Globus pallidus (tissue), 1 donor: ENCODE data around the gene ZHX3.
"Not testable (repeated sequence)": the region's sequence is repeated elsewhere in the genome, so short reads cannot be mapped to it uniquely, and the experiment has no call there.

Experiments
- DNase-seq: peaks from one replicate; pipeline ENCODE4 v3.0.0-alpha.2; 2015; ENCODE audit warnings: low spot score

ZHX3 gene

DNA sequence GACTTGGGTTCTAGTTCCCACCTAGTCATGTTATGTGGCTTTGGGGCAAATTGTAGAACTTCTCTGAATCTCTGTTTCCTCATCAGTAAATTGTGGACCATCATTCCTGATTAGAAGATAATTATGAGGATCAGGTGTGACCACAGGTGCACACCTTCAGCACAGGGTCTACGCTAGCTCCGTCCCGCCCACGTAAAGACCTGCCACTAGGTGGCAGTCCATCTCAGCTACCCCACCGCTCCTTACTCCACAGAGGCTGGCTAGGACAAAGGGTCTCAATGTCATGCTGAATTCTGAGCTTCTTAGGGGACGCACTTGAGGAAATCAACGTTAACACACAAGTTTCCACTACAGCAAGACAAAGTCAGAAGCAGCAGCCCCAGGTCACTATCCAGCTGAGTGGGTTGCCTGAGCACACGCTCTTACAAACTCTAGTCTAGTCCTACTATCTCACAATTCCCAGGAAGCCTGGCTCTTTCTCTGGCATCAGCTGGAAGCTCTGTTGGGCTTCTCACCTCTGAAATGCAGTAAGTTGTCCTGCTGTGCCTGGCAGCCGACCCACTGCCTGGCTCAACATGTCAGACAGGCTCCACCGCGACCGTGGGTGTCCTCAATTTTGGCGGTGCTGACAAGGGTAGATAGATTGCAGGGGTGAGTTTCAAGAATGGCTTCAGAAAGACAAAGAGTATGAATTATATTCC, 182.2 kb downstream of the ZHX3 start:
- no peak for DNase-seq

DNA sequence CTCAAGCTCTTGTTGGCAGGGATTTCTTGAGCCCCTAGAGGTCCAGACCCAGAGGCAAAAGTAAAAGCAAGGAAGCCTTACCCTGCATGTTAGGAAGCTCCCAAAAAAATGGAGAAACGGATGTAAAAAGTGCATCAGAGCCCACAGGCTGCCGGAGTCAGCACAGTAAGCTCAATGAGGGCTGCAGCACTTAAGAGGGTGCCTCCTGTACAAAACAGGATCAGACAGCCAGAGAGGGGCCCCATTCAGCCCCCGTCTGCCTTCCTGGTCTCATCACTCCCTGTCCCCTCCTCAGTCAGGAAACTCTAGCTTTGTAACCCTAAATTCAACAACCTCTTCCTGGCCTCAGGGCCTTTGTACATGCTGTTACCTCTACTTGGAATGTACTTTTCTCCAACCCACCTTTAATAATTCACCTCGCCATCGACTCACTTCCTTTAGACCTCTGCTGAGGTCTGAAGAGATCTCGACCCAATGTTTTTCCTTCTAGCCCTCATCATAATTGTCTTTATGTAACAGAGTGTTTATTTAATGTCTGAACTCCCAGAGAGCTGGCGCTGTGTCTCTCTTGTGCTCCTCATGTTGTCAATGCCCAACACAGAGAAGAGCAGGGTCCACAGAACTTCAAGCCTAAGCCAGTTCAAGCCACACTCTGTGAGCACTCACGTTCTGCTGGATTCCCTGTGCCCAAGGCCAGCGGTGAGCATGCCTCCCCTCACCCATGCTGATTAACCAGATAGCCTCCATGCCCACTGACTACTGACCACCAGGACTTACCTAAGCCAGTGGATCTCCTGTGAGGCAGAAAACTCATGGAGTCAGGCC, 183.0 kb downstream of the ZHX3 start:
- no peak for DNase-seq

DNA sequence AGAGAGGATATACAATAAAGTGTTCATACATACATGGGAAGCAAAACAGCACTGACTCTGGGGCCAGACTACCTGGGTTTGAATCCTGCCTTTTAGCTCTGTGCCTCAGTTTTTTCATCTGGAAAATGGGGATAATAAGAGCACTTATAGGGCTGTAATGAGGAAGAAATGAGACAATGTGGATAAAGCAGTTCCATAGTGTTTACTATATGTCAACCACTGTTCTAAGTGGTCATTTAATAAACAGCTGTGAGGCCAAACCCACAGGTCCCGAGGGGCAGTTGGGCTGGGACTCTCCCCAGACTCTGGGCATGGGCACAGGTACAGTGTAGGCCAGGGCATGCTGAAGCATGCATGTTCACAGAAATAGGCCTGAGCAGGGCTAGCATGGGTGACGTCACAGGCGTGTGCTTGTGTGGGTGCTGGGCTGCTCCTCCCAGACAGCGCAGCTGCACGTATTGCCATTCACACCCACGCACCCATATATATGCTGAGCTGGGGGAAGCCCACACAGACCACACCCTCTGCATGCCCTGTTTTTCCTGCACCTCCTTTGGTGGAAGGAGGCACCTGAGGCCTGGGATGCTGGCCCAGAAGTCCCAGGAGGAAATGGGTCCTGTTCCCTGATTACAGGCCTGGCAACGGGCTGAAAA, 183.7 kb downstream of the ZHX3 start:
- DNase-seq, result no peak

DNA sequence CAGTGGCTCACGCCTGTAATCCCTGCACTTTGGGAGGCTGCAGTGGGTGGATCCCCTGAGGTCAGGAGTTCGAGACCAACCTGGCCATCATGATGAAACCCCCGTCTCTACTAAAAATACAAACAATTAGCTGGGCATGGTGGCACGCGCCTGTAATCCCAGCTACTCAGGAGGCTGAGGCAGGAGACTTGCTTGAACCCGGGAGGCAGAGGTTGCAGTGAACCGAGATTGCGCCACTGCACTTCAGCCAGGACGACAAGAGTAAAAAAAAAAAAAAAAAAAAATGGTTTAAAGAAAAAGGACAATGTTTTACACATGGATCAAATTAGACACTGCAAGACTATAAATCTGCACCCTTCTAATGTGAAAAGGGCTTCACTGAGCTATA, 185.1 kb downstream of the ZHX3 start:
- not testable (repeated sequence) for DNase-seq

DNA sequence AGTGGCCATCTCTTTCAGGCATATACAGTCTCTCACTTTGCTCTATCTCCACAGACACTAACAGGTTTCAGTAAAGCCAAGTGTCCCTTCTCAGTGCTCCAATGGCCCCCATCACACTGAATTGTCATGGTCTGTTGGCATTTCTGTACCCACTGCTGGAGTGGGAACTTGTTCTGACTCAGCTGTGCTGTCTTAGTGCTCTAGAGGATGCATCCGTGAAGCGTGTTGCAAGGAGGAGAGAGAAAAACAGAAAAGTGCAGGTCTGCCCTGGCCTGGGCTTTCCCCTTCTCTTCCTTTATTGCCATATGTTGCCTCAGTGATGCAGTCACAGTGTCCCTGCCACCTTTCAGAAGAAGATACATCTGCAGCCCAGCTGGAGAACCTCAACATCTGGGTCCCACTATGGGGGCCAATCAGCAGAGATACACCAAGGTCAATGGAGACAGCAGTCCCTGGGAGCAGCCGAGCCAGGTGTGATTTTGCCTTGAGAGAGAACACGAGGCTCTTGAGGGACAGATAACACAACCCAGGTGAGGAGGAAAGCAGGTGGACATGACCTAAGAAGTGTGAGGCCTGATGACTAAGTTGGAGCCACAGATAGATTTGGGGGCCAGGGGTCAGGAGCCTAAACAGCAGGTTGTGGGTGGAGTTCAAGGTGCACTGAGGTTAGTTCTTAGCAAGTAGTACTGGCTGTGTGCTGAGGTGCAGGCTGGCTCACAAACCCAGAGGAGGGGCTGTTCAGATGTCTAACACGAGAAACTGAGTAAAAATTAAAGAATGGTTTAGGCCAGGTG, 185.7 kb downstream of the ZHX3 start:
- no peak for DNase-seq
